K562 (cell line): ENCODE data around the gene SPG21. TPM values are rescaled to one million over a fixed set of nuclear protein-coding genes. Genes with fewer than 3 reads are reported as not detected.

Experiments
- ATAC-seq: fragments of 200-7000 bp; cut with Tn5 transposase; 3 replicates; pipeline ENCODE4 v1.9.1; 2020; ENCODE audit warnings: moderate library complexity
- BruUV-seq: library from RNA; stranded (reverse); fragments of 400-500 nt; replicated peaks from 2 replicates; lab custom pipeline; 2021; lab: Mats Ljungman, UMichigan
- CTCF ChIA-PET: fragments of 300-600 bp; formaldehyde crosslinking; extraction: SDS; loops from one replicate; lab custom pipeline; 2021; ENCODE audit warnings: low intra/inter-chr PET ratio; lab: Yijun Ruan, JAX
- POLR2A ChIA-PET: fragments of 300-600, 350-650 bp; sonication (Branson Sonifier 250); formaldehyde crosslinking; extraction: SDS; loops from one replicate; lab custom pipeline; 2021; ENCODE audit warnings: antibody characterized with exemption, inconsistent platforms; lab: Yijun Ruan, JAX
- DNase-seq, 4 experiments: peaks; one replicate each; pipeline versions ENCODE4 v3.0.0 to v3.0.0-alpha.2; 2011 to 2018; ENCODE audit warnings: low spot score in 3 of 4, mixed read lengths in 3 of 4; ENCODE audit errors: extremely low read depth in 1 of 4
- FAIRE-seq: peaks from 2 replicates; lab custom pipeline; 2011; peaks lifted over from hg19 to GRCh38; lab: Jason Lieb, UNC
- H2AFZ ChIP-seq: 2 replicates; pipeline ENCODE4 v1.6.0; 2011; ENCODE audit warnings: low read depth, low read length, control low read depth, inconsistent platforms
- H3K27ac ChIP-seq: fragments of 200-600 bp; 3 replicates; pipeline ENCODE4 v1.8.0; 2011; ENCODE audit warnings: low read depth, mild to moderate bottlenecking, control low read depth, inconsistent platforms, low read length, moderate library complexity, mixed read lengths; ENCODE audit errors: extremely low read depth
- H3K27me3 ChIP-seq, 2 experiments: fragments of 300-600 bp in 1 of 2; 2 replicates in 1 of 2; 3 replicates in 1 of 2; pipeline versions ENCODE4 v1.6.0 to v1.8.0; 2011; ENCODE audit warnings: inconsistent platforms in 2 of 2, low read length in 2 of 2, mild to moderate bottlenecking in 1 of 2, mixed read lengths in 1 of 2, moderate library complexity in 1 of 2; ENCODE audit not compliant: control insufficient read depth in 2 of 2, insufficient read depth in 2 of 2
- H3K36me3 ChIP-seq: fragments of 300-600 bp; 3 replicates; pipeline ENCODE4 v1.8.0; 2011; ENCODE audit warnings: mild to moderate bottlenecking, low read length, inconsistent platforms; ENCODE audit not compliant: control insufficient read depth, insufficient read depth
- H3K4me1 ChIP-seq, 2 experiments: fragments of 200-600 bp in 1 of 2; replicated peaks in 1 of 2; 2 replicates in 1 of 2; 3 replicates in 1 of 2; pipeline versions ENCODE4 v1.5.1 to v1.8.0; 2011; ENCODE audit warnings: inconsistent platforms in 2 of 2, low read length in 2 of 2, mild to moderate bottlenecking in 1 of 2, mixed read lengths in 1 of 2, moderate library complexity in 1 of 2; ENCODE audit not compliant: control insufficient read depth in 2 of 2, insufficient read depth in 2 of 2
- H3K4me2 ChIP-seq: 2 replicates; pipeline ENCODE4 v1.6.1; 2011; ENCODE audit warnings: low read length, control low read depth, inconsistent platforms, mixed read lengths; ENCODE audit not compliant: insufficient read depth
- H3K4me3 ChIP-seq: fragments of 200-600 bp; sonication (generic), shearing (Covaris generic); 2 replicates; pipeline ENCODE4 v1.5.1; 2016; ENCODE audit warnings: control low read depth, inconsistent platforms
- H3K79me2 ChIP-seq: fragments of 200-600 bp; 3 replicates; pipeline ENCODE4 v1.8.0; 2011; ENCODE audit warnings: low read length, inconsistent platforms; ENCODE audit not compliant: control insufficient read depth, insufficient read depth
- H3K9ac ChIP-seq, 2 experiments: 2 replicates each; pipeline versions ENCODE4 v1.6.0 to v1.6.1; 2011; ENCODE audit warnings: low read depth in 2 of 2, low read length in 2 of 2, control low read depth in 1 of 2, inconsistent platforms in 1 of 2, mild to moderate bottlenecking in 1 of 2, mixed read lengths in 1 of 2; ENCODE audit not compliant: insufficient read depth in 1 of 2
- H3K9me1 ChIP-seq: one replicate; pipeline ENCODE4 v1.6.0; 2011; ENCODE audit warnings: inconsistent platforms, mild to moderate bottlenecking, low read length, moderate library complexity; ENCODE audit not compliant: control insufficient read depth, insufficient read depth
- H3K9me3 ChIP-seq: replicated peaks from 2 replicates; pipeline ENCODE4 v1.5.1; 2011; ENCODE audit warnings: low read depth, low read length, inconsistent platforms; ENCODE audit not compliant: control insufficient read depth, insufficient read depth
- H4K20me1 ChIP-seq: replicated peaks from 2 replicates; pipeline ENCODE4 v1.6.1; 2011; ENCODE audit warnings: low read length, inconsistent platforms, mixed read lengths; ENCODE audit not compliant: control insufficient read depth, insufficient read depth
- BMI1 ChIP-seq: fragments of 150-350 bp; IDR thresholded peaks from 2 replicates; pipeline ENCODE4 v1.6.1; 2014; ENCODE audit warnings: low read length
- CEBPB ChIP-seq: fragments of 450-650 bp; IDR thresholded peaks from 2 replicates; pipeline ENCODE4 v1.6.1; 2016; ENCODE audit warnings: missing genetic modification characterization, missing compliant biosample characterization
- CTCFL ChIP-seq: IDR thresholded peaks from 2 replicates; pipeline ENCODE4 v1.6.1; 2011; ENCODE audit warnings: borderline replicate concordance, low read depth, mild to moderate bottlenecking, moderate library complexity, low read length; ENCODE audit not compliant: insufficient read depth, poor library complexity, severe bottlenecking
- DACH1 ChIP-seq: fragments of 450-650 bp; IDR thresholded peaks from 2 replicates; pipeline ENCODE4 v1.6.1; 2018; ENCODE audit not compliant: partially characterized antibody
- DPF2 ChIP-seq: fragments of 450-650 bp; IDR thresholded peaks from 2 replicates; pipeline ENCODE4 v1.6.1; 2016
- NEUROD1 ChIP-seq: fragments of 150-350 bp; IDR thresholded peaks from 2 replicates; pipeline ENCODE4 v1.6.1; 2014; ENCODE audit warnings: borderline replicate concordance, low read length, low read depth; ENCODE audit not compliant: partially characterized antibody
- NFIX ChIP-seq: fragments of 250-450 bp; sonication (Bioruptor Pico); IDR thresholded peaks from 2 replicates; pipeline ENCODE4 v1.4.0; 2020; ENCODE audit warnings: low read depth, mild to moderate bottlenecking, moderate library complexity
- RERE ChIP-seq: sonication (generic); formaldehyde crosslinking; IDR thresholded peaks from 2 replicates; pipeline ENCODE4 v1.8.0; 2023; ENCODE audit warnings: missing genetic modification reagents, mild to moderate bottlenecking, borderline replicate concordance
- RNF2 ChIP-seq: sonication (generic); IDR thresholded peaks from 2 replicates; pipeline ENCODE4 v1.6.1; 2016
- SIN3A ChIP-seq, 2 experiments: fragments of 150-350 bp in 1 of 2; IDR thresholded peaks; 2 replicates each; pipeline ENCODE4 v1.6.1; 2011 to 2016; ENCODE audit warnings: borderline replicate concordance in 2 of 2, low read depth in 2 of 2, low read length in 2 of 2, mild to moderate bottlenecking in 2 of 2, moderate library complexity in 2 of 2; ENCODE audit not compliant: control insufficient read depth in 1 of 2
- ZBTB7A ChIP-seq: IDR thresholded peaks from 2 replicates; pipeline ENCODE4 v1.6.1; 2011; ENCODE audit warnings: low read depth, mild to moderate bottlenecking, low read length, moderate library complexity, borderline replicate concordance; ENCODE audit not compliant: control insufficient read depth
- ZKSCAN8 ChIP-seq: fragments of 200-800 bp; sonication (Bioruptor generic); IDR thresholded peaks from 2 replicates; pipeline ENCODE4 v1.6.1; 2016; ENCODE audit warnings: missing genetic modification characterization, missing compliant biosample characterization
- ZNF561 ChIP-seq: fragments of 450-650 bp; formaldehyde crosslinking; conservative IDR thresholded peaks from 2 replicates; pipeline ENCODE4 v1.4.0; 2020; ENCODE audit warnings: mild to moderate bottlenecking, moderate library complexity
- ZNF699 ChIP-seq: fragments of 250-450 bp; sonication (Bioruptor Pico); IDR thresholded peaks from 2 replicates; pipeline ENCODE4 v1.8.0; 2021; ENCODE audit warnings: mild to moderate bottlenecking, moderate library complexity; ENCODE audit not compliant: insufficient replicate concordance
- WGBS: fragments of 100-300 bp; shearing (Covaris generic); methylation state at CpG from one replicate; pipeline ENCODE4 v1.1.6; 2016; ENCODE audit warnings: low coverage, mixed read lengths; ENCODE audit not compliant: insufficient coverage; ENCODE audit errors: missing lambda C conversion rate; 5-methylcytosine and 5-hydroxymethylcytosine counted together
- in situ Hi-C: fragments of 300-500 bp; cut with MboI; formaldehyde crosslinking; loops from 4 replicates; pipeline ENCODE4 v1.15.0; 2018; ENCODE audit warnings: inconsistent platforms, mixed read lengths
- intact Hi-C: fragments of 100-400 bp; cut with micrococcal nuclease; formaldehyde crosslinking; loops from 2 replicates; pipeline ENCODE4 v1.14.2; 2022
- polyA plus RNA-seq, 8 experiments: library from polyadenylated mRNA; depleted of rRNA in 4 of 8; stranded (reverse) in 5 of 8; unstranded in 3 of 8; fragments of >200 nt; fragmentation: Nextera tagmentation in 2 of 8; fragmentation: Illumina TruSeq in 1 of 8; extraction: Ambion mirVana in 2 of 8; extraction: Trizol in 1 of 8; gene quantifications; 2 replicates each; pipeline versions ENCODE4 v1.2.1 to v1.2.3, GENCODE V29; 2011 to 2014; ENCODE audit warnings: inconsistent platforms in 1 of 8, missing spikeins in 1 of 8
- total RNA-seq, 7 experiments: library from RNA; depleted of rRNA in 6 of 7; stranded (reverse); fragments of >200 nt in 6 of 7; fragmentation: Illumina TruSeq in 2 of 7; extraction: Trizol in 2 of 7; gene quantifications; 2 replicates each; pipeline versions ENCODE4 v1.2.1 to v1.2.3, GENCODE V29; 2011 to 2021; ENCODE audit warnings: low replicate concordance in 1 of 7

The SPG21 gene
- total and polyA plus RNA-seq, 9 of the 15 experiments (the other 6 are each of a cell fraction or from before 2014, with no cell fraction given) = 22.8 to 98.8 (median 65.1) TPM

- Histone ChIP-seq H3K27ac (no peak overlapping the region), H3K9ac (no peak overlapping the region), H3K4me2 (no peak overlapping the region), H3K9me1 (no peaks in the 10 kb centered on the region), H3K4me1 (peaks cover 0 to 3% of the 10 kb centered on the region in 2 experiments; a peak in 2 of 5 replicates), H3K27me3 (peaks cover 0 to 11% of the 10 kb centered on the region in 2 experiments; a peak in 2 of 5 replicates), H3K36me3 (no peaks in the 10 kb centered on the region), H3K9me3 (no peaks in the 10 kb centered on the region; the same call in 1 of the 2 replicates), H4K20me1 (no peaks in the 10 kb centered on the region), H3K4me3 (no peak overlapping the region), H3K79me2 (no peaks in the 10 kb centered on the region), H2AFZ (no peak overlapping the region)
- WGBS = 14% methylated on average over 1 of the region's 1 CpG
- BruUV-seq = no TSS peak
- DNase-seq (no peak), FAIRE-seq (no peak), ATAC-seq (no peak)
- TF ChIP-seq ZKSCAN8 (CRISPR knock-in tag) (no peak), RNF2 (no peak), DACH1 (no peak), CTCFL (no peak), BMI1 (no peak), SIN3A (IDR thresholded peaks at IDR 0.05; ENCODE audit: borderline replicate concordance in 2 of 2, control insufficient read depth in 1 of 2, low read depth in 2 of 2, low read length in 2 of 2) (no peak), ZBTB7A (no peak), ZNF561 (CRISPR knock-in tag) (no peak), NFIX (CRISPR knock-in tag) (no peak), RERE (CRISPR knock-in tag) (no peak), ZNF699 (CRISPR knock-in tag) (no peak), CEBPB (tag) (no peak), NEUROD1 (no peak), DPF2 (no peak)
- POLR2A ChIA-PET = no interaction called here
- CTCF ChIA-PET = no interaction called here
- in situ Hi-C loops = loop anchor here (10.0 kb wide), 1 partner anchor 303 kb away; no protein-coding TSS in a partner anchor
- intact Hi-C loops = loop anchor here (10.0 kb wide), 1 partner anchor 347 kb away; no protein-coding TSS in a partner anchor
These were observed 47.6 kb upstream of the SPG21 start for GRCh38 chr15:65037309-65037708.
